IPS-11a (cell line): ENCODE data around the gene PRR29.

Experiments used
- H3K4me3 ChIP-seq: one replicate; pipeline ENCODE4 v1.5.1; 2013; ENCODE audit warnings: low read depth, low read length, control low read depth

PRR29 gene

GRCh38 chr17:63998050-63998720, at the start of gene PRR29:
Gene PRR29 (plus strand): TSS chr17:63998351. CDS start chr17:63998365, 14 bp downstream.
- peak within 1 kb of the TSS; percentile 75 for H3K4me3 ChIP-seq

- no peak overlapping the region for H3K4me3 ChIP-seq
Measured at GRCh38 chr17:63948521-63948920, 49.6 kb upstream of the PRR29 start.

GRCh38 chr17:63949576-63950250, 48.4 kb upstream of the PRR29 start:
- H3K4me3 ChIP-seq, result no peak overlapping the region

- H3K4me3 ChIP-seq, result no peak overlapping the region
Measured at GRCh38 chr17:63950940-63951907, 46.9 kb upstream of the PRR29 start.

- H3K4me3 ChIP-seq, result no peak overlapping the region
Measured at GRCh38 chr17:63954402-63955063, 43.6 kb upstream of the PRR29 start.

- no peak overlapping the region for H3K4me3 ChIP-seq
Measured at GRCh38 chr17:63955232-63955631, 42.9 kb upstream of the PRR29 start.

GRCh38 chr17:63955791-63956190, 42.4 kb upstream of the PRR29 start:
- no peak overlapping the region for H3K4me3 ChIP-seq

GRCh38 chr17:63956296-63956920, 41.7 kb upstream of the PRR29 start:
- H3K4me3 ChIP-seq, result no peak overlapping the region

- no peak overlapping the region for H3K4me3 ChIP-seq
Measured at GRCh38 chr17:63960006-63960405, 38.1 kb upstream of the PRR29 start.

GRCh38 chr17:63960430-63960829, 37.7 kb upstream of the PRR29 start:
- H3K4me3 ChIP-seq, result peak overlapping the region; percentile 4

- H3K4me3 ChIP-seq, result peak overlapping the region; percentile 18
Measured at GRCh38 chr17:63961355-63962212, 36.6 kb upstream of the PRR29 start.

- H3K4me3 ChIP-seq, result no peak overlapping the region
Measured at GRCh38 chr17:63962298-63962744, 35.8 kb upstream of the PRR29 start.

- no peak overlapping the region for H3K4me3 ChIP-seq
Measured at GRCh38 chr17:63963123-63963522, 35.0 kb upstream of the PRR29 start.

GRCh38 chr17:63966646-63967264, 31.4 kb upstream of the PRR29 start:
- H3K4me3 ChIP-seq, result no peak overlapping the region

GRCh38 chr17:63967953-63968352, 30.2 kb upstream of the PRR29 start:
- H3K4me3 ChIP-seq, result no peak overlapping the region

- no peak overlapping the region for H3K4me3 ChIP-seq
Measured at GRCh38 chr17:63969278-63969677, 28.9 kb upstream of the PRR29 start.

- no peak within 1 kb of the TSS for H3K4me3 ChIP-seq
Measured at GRCh38 chr17:63972796-63973195, 25.4 kb upstream of the PRR29 start, which contains the start of gene SCN4A. Gene SCN4A (minus strand): TSS chr17:63972918. CDS start chr17:63972841, 77 bp downstream.

- no peak overlapping the region for H3K4me3 ChIP-seq
Measured at GRCh38 chr17:63973247-63973646, 24.9 kb upstream of the PRR29 start.
